ENCODE data around the gene HOXB5.

HOXB5 gene

DNA sequence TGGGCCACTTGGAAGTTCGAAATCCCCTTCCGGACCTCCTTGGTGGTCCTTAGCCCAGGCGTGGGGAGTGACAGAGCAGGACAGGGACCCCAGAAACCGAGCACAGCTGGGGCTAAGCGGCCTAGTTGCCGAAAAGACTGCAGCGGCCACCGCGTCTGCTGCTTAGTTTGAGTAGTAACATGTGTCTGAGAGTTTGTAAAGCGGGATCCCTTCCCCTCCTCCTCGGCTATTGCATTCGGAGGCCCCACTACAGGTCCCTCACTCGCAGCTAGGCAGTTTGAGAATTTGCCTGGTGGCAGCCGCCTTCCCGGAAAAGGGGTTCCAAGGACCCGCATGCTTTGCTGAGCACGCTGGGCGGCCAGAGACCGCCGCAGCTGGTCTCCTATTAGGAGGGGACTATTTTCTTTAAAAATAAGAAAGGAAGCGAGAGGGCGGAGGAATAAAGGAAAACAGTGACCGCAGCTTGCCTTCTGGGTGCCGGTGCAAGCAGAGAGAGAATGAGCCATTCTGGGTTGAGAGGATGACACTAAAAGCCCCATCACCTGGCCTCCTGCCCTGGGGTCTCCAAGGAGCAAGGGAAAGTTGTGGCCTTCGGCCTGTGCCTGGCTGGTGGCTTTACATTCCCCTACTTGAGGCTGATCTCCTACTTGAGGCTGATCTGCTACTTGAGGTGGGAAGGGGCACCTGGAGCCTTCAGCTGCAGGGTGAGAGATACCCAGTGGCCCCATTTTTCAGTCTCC, 1.1 kb upstream of the HOXB5 start:
- H3K4me3 ChIP-seq (ENCODE audit: low read depth, low read length): no peak overlapping the region
- DNase-seq (ENCODE audit: low read depth): no peak
- TF ChIP-seq, protein P1, sequence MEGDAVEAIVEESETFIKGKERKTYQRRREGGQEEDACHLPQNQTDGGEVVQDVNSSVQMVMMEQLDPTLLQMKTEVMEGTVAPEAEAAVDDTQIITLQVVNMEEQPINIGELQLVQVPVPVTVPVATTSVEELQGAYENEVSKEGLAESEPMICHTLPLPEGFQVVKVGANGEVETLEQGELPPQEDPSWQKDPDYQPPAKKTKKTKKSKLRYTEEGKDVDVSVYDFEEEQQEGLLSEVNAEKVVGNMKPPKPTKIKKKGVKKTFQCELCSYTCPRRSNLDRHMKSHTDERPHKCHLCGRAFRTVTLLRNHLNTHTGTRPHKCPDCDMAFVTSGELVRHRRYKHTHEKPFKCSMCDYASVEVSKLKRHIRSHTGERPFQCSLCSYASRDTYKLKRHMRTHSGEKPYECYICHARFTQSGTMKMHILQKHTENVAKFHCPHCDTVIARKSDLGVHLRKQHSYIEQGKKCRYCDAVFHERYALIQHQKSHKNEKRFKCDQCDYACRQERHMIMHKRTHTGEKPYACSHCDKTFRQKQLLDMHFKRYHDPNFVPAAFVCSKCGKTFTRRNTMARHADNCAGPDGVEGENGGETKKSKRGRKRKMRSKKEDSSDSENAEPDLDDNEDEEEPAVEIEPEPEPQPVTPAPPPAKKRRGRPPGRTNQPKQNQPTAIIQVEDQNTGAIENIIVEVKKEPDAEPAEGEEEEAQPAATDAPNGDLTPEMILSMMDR (conservative IDR thresholded peaks at IDR 0.05; ENCODE audit: low read depth, low read length): no peak

DNA sequence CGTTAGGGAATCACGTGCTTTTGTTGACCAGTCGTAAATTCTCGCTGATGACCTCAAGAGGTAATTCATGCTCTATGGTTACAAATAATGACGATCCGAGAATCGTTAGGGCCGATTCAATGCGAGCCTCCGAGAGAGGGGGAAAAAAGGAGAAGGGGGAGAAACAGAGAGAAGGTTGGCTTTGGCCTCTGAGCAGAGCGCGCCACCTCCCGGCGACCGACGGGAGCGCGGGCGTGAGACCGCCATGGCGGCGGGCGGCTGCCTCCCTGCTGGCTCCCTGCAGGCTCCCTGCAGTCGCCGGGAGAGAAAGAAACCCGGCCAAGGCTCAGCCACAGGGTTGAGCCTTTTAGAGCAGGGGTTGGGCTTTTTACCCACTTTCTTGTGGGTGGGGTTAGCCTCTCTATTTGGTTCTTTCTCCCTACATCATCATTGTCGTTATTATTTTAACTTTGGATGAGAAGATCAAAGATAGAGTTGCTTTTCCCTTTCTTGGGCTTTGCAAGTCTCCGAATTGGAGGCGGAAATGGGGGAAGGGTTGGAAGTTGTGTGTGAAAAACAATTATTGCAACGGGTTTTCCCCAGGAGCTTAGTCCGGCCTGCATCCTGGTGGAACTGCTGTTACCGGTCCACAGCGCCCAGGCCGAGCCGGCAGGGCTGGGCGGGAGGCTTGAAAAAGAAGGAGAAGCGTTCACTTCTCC, 410 bp upstream of the HOXB5 start:
- peak; percentile 54 for DNase-seq (ENCODE audit: low read depth)
- no peak overlapping the region for H3K4me3 ChIP-seq (ENCODE audit: low read depth, low read length)
- TF ChIP-seq, protein P1 (conservative IDR thresholded peaks at IDR 0.05; ENCODE audit: low read depth, low read length): peak; percentile 68

DNA sequence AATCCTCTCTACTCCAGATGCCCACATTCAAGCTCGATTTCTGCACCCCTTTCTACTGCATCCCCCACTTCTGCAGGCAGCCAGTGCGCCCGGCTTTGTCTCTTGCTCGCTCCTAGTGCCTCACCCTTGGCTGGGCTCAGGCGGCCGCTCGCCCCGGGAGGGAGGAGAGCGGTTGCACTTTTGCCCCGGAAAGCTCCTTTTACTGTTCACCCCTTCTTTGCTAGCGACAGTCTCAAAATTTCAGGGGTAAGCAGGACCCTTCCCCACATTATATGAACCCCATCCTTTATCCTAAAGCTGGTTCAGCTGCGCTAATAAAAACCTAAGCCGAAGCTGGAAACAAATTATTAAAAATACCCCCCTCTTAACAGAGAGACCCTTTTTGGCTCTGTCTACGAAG, 1.0 kb downstream of the HOXB5 start:
- DNase-seq (ENCODE audit: low read depth): no peak
- no peak overlapping the region for H3K4me3 ChIP-seq (ENCODE audit: low read depth, low read length)
- TF ChIP-seq, protein P1 (conservative IDR thresholded peaks at IDR 0.05; ENCODE audit: low read depth, low read length): no peak

DNA sequence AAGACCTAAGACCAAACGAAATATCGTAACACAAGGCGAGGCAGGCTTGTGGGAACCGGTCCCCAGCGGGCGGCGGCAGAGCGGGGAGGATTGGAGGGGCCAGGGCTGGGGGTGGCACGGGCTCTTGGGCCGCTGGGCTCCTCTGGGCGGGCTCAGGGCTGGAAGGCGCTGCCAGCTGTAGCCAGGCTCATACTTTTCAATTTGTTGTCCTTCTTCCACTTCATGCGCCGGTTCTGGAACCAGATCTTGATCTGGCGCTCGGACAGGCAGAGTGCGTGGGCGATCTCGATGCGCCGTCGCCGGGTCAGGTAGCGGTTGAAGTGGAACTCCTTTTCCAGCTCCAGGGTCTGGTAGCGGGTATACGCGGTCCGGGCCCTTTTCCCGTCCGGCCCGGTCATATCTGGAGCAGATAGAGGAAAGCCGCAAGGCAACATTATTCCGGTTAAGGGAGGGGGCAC, 1.5 kb downstream of the HOXB5 start:
- H3K4me3 ChIP-seq (ENCODE audit: low read depth, low read length): no peak overlapping the region
- TF ChIP-seq, protein P1 (conservative IDR thresholded peaks at IDR 0.05; ENCODE audit: low read depth, low read length): no peak
- no peak for DNase-seq (ENCODE audit: low read depth)

DNA sequence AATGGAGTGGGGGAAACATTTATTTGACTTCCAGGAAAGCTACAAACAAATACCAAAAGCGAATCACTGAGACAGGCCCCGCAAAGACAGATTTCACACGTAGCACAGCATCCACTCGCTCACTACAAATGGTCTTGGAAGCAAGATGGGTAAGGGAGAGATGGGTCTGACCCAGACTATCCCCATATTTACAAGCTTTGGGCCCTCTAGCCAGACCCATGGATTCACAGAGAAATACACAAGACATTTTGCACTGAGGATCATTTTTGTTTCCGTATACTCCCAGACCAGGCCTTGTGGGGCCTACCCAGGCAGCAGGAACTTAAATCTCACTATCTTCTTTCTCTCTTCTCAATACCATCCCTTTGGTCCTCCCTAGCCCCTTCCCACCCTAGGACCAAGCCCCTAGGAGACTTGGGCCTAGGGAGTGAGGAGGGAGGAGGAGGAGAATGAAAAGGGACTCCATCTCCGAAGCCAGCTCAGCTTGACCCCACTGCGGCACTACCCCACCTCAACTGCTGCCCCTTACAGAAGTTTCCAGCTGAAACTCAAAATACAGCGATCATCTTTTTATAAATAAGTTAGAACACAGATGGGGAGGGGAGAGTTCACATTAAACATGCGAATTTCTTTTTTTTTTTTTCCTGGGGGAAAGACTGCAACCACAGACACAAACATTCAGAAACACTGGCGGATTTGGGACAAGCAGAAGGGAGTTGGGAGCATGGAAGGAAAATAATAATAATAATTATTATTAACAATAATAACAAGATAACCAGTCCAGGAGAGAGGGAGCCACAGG, 2.1 kb downstream of the HOXB5 start:
- H3K4me3 ChIP-seq (ENCODE audit: low read depth, low read length): no peak overlapping the region

DNA sequence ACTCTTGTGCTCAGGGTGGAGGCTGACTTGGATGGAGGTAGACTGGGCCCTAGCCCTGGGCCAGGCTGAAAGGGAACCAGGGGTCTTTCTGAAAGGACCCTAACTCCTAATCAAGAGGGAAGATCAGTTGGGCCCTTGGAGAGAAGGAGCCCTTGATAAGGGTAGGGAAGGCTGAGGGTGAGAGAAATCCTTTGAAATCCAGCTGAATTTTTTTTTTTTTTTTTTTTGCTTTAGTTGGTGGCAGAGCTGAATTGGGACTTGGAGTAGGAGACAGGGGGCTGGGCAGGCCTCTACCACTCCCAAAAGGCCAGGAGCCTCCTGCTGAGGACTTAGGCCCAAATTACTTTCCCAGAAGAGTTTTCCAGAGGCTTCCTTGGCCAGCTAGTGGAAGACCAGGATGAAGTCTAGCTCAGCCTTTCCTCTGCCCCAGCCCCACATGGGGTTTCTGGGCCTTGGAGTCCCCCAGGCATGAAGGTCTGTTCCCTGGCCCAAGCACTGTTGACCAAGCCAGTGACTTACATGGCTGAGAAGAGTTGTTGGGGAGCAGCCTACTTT, 2.9 kb downstream of the HOXB5 start:
- TF ChIP-seq, protein P1 (conservative IDR thresholded peaks at IDR 0.05; ENCODE audit: low read depth, low read length): no peak
- no peak overlapping the region for H3K4me3 ChIP-seq (ENCODE audit: low read depth, low read length)
- no peak for DNase-seq (ENCODE audit: low read depth)

More for the DNA sequence above, 2.1 kb downstream of the HOXB5 start:
- TF ChIP-seq, protein P1 (conservative IDR thresholded peaks at IDR 0.05; ENCODE audit: low read depth, low read length): no peak
- DNase-seq (ENCODE audit: low read depth): no peak

Data from choroid plexus epithelial cell (primary cell).